ENCODE results near the gene APMAP. TPM values are rescaled to one million over a fixed set of nuclear protein-coding genes. Genes with fewer than 3 reads are reported as not detected.

Gene APMAP
- total and polyA plus RNA-seq, 2 of the 13 experiments (the other 11 are each of a cell fraction or from before 2014, with no cell fraction given), result 168 to 214 TPM

DNA sequence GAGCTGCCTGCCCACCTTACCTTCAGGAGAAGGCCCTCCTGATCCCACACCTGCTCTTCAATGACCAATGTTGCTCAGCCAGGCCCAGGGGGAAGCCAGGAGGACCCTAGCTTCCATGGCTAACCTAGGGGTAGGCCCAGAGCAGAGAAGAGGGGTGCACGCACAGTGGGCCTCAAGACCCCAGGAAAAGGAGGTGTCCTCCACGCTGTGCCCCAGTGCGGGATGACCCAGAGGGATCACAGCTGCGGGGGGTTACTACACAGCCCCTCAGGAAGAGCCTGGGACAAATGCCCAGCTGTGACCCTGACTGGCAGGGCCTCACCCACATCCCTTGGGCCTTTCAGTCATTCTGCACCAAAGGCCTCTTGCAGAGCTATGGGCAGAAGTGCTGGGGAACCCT lies 31.6 kb upstream of the APMAP start:
- H3K9me3 ChIP-seq (ENCODE audit: low read length), result no peaks in the 10 kb centered on the region
- 65% methylated on average over 4 of the region's 4 CpGs for WGBS (ENCODE audit: low lambda C conversion rate)
- no TSS peak for BruUV-seq (replicated peaks)
- no peaks in the 10 kb centered on the region for H3K36me3 ChIP-seq (replicated peaks in 1 of 2; ENCODE audit: control insufficient read depth in 1 of 2, insufficient read depth in 2 of 2, low read length in 2 of 2)
- H3K4me1 ChIP-seq (ENCODE audit: insufficient read depth, low read length), result peaks cover 17% of the 10 kb centered on the region
- FAIRE-seq (no peak), DNase-seq (ENCODE audit: low spot score) (no peak), ATAC-seq (no peak)
- H3K9ac ChIP-seq (ENCODE audit: insufficient read depth, low read depth, low read length), result no peak overlapping the region
- H3K79me2 ChIP-seq (ENCODE audit: insufficient read depth, low read length), result no peaks in the 10 kb centered on the region
- no peak overlapping the region for H3K4me2 ChIP-seq (ENCODE audit: low read depth, low read length)
- peaks cover 0 to 2% of the 10 kb centered on the region in 2 experiments; a peak in 1 of 5 replicates for H3K27me3 ChIP-seq (ENCODE audit: control insufficient read depth in 1 of 2, insufficient read depth in 2 of 2, low read length in 2 of 2)
- intact Hi-C loops (cut with micrococcal nuclease; ENCODE audit: unreplicated experiment), result no loop called here
- H3K4me3 ChIP-seq (replicated peaks in 1 of 3; ENCODE audit: insufficient read depth in 1 of 3, low read depth in 2 of 3, low read length in 3 of 3), result no peak overlapping the region
- ChIA-PET CTCF (ENCODE audit: low intra/inter-chr PET ratio, low total read pairs) (no interaction called here), POLR2A (interaction anchor here (1.0 to 1.1 kb wide), 2 partner anchors 8 to 30 kb away, joined by 4 read pairs; no protein-coding TSS in a partner anchor)
- H2AFZ ChIP-seq (ENCODE audit: low read length), result no peak overlapping the region
- H4K20me1 ChIP-seq (ENCODE audit: insufficient read depth, low read length), result no peaks in the 10 kb centered on the region
- no peak overlapping the region for H3K27ac ChIP-seq (ENCODE audit: extremely low read length, insufficient read depth, low read length)
- in situ Hi-C loops (cut with HindIII; ENCODE audit: extremely low pct_ligation_motif_present, low pct_unique_long_range_greater_than_20kb), result no loop called here
- no peak for TF ChIP-seq MATR3 (CRISPR knock-in tag; IDR thresholded peaks at IDR 0.05)
- no peak for TF ChIP-seq ZNF20 (CRISPR knock-in tag; IDR thresholded peaks at IDR 0.05)
- no peak for TF ChIP-seq SIX4 (CRISPR knock-in tag; IDR thresholded peaks at IDR 0.05)
- TF ChIP-seq, protein P1, sequence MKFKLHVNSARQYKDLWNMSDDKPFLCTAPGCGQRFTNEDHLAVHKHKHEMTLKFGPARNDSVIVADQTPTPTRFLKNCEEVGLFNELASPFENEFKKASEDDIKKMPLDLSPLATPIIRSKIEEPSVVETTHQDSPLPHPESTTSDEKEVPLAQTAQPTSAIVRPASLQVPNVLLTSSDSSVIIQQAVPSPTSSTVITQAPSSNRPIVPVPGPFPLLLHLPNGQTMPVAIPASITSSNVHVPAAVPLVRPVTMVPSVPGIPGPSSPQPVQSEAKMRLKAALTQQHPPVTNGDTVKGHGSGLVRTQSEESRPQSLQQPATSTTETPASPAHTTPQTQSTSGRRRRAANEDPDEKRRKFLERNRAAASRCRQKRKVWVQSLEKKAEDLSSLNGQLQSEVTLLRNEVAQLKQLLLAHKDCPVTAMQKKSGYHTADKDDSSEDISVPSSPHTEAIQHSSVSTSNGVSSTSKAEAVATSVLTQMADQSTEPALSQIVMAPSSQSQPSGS (CRISPR knock-in tag; IDR thresholded peaks at IDR 0.05), result no peak
- TF ChIP-seq NCOR1 (IDR thresholded peaks at IDR 0.05; ENCODE audit: borderline replicate concordance, low read length), result no peak
- TF ChIP-seq ZNF616 (CRISPR knock-in tag; IDR thresholded peaks at IDR 0.05; ENCODE audit: low read depth), result no peak
- TF ChIP-seq NCOA2 (CRISPR knock-in tag; IDR thresholded peaks at IDR 0.05), result no peak
- TF ChIP-seq ZNF550 (CRISPR knock-in tag; IDR thresholded peaks at IDR 0.05; ENCODE audit: borderline replicate concordance), result no peak
- no peak for TF ChIP-seq ZNF335 (CRISPR knock-in tag; IDR thresholded peaks at IDR 0.05)

Measured in HepG2 (cell line).